HL-60 (cell line): ENCODE data around the gene DGCR8.
"Not testable (repeated sequence)": the region's sequence is repeated elsewhere in the genome, so short reads cannot be mapped to it uniquely, and the experiment has no call there.

Experiments used
- DNase-seq, 2 experiments: peaks; one replicate each; pipeline ENCODE4 v3.0.0-alpha.2; 2010 to 2020; ENCODE audit warnings: low read depth in 1 of 2, low spot score in 1 of 2
- H3K27ac ChIP-seq: fragments of 250-450 bp; sonication (Bioruptor Pico); replicated peaks from 2 replicates; pipeline ENCODE4 v1.5.1; 2020; ENCODE audit warnings: mild to moderate bottlenecking, moderate library complexity
- H3K27me3 ChIP-seq: fragments of 250-450 bp; sonication (Bioruptor Pico); 2 replicates; pipeline ENCODE4 v1.5.1; 2021; ENCODE audit warnings: mild to moderate bottlenecking, moderate library complexity; ENCODE audit not compliant: insufficient read depth, poor library complexity, severe bottlenecking
- H3K4me3 ChIP-seq: replicated peaks from 2 replicates; pipeline ENCODE4 v1.5.1; 2011; ENCODE audit warnings: mild to moderate bottlenecking, control low read depth, low read length; ENCODE audit not compliant: insufficient read depth
- CTCF ChIP-seq: IDR thresholded peaks from one replicate; pipeline ENCODE4 v1.5.1; 2011; ENCODE audit warnings: low read length, control low read depth, inconsistent platforms; ENCODE audit not compliant: insufficient read depth
- GABPA ChIP-seq: IDR thresholded peaks from 2 replicates; pipeline ENCODE4 v1.6.1; 2012; ENCODE audit warnings: low read depth
- POLR2AphosphoS5 ChIP-seq: IDR thresholded peaks from 2 replicates; pipeline ENCODE4 v1.6.1; 2012; ENCODE audit warnings: low read depth
- SPI1 ChIP-seq: IDR thresholded peaks from 2 replicates; pipeline ENCODE4 v1.6.1; 2012; ENCODE audit warnings: low read depth, mild to moderate bottlenecking, borderline replicate concordance
- microRNA-seq: library from miRNA; unstranded; fragments of <30 nt; microRNA quantifications from one replicate; pipeline ENCODE4, GENCODE V29; 2018
- TF ChIP-seq, protein P1 (sequence below): IDR thresholded peaks from 2 replicates; pipeline ENCODE4 v1.6.1; 2012; ENCODE audit warnings: low read depth; ENCODE audit not compliant: insufficient replicate concordance

Gene DGCR8

DNA sequence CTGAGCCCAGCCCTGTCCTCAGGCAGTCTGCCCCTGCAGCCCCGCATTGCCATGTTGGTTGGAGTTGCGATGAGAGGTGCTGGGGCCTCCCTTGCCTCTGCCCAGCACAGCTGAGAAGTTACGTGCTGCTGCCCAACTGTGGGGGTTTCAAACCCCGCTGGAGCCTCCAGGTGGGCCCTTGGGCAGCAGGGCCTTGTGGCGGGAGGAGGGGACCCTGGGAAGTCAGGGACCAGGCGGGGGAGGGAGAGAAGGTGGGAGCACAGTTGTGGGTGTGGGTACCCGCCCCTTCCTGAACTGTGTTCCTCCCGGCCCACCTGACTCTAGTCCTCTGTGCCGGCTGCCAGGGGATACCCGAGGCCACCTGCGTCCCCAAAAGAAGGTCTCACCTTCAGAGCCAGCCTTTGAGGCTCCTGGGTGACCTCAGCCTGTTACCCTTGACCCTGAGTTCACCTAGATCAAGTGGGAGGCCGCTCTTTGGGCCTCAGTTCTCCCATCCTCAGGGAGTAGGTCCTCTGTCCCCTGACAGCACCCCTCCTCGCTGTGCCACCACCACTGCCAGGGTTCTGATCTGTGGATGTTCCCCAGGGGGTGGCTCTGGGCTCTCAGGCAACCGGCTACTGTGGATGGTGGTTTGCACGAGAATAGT lies 78.5 kb downstream of the DGCR8 start:
- Histone ChIP-seq H3K27me3 (peaks cover 7% of the 10 kb centered on the region), H3K4me3 (no peak overlapping the region), H3K27ac (peak overlapping the region; percentile 24)
- no peak for TF ChIP-seq SPI1
- DNase-seq: no peak

DNA sequence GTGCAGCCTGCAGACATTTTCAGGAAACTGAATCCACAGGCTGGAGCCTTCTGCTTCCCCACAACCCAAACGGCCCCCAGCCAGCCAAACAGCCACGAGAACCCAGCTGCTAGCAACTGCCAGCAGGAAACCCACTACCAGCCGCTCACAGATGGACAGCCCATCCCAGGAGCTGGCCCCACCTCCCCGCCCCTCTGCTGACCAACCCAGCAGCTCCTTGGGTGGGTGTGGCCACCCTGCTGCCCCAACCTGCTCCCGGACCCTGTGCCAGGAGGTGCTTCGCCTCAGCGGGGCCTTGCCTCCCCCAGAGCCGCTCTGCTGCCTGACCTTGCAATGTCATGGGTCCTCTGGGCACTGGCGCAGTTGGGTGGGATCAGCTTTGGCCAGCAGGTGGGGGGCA lies 79.0 kb downstream of the DGCR8 start:
- Histone ChIP-seq H3K27ac (peak overlapping the region; percentile 32), H3K4me3 (no peak overlapping the region), H3K27me3 (peaks cover 7% of the 10 kb centered on the region)
- TF ChIP-seq POLR2AphosphoS5 (peak; percentile 58; the same call in 1 of the 2 replicates), SPI1 (no peak)
- DNase-seq: peak in 1 of 2 experiments; percentile 66

GRCh38 chr22:20159531-20159930 lies 79.5 kb downstream of the DGCR8 start:
- H3K4me3 ChIP-seq, H3K27me3 ChIP-seq, DNase-seq: not testable (repeated sequence)
- H3K27ac ChIP-seq: peak overlapping the region; percentile 32; the same call in 1 of the 2 replicates

DNA sequence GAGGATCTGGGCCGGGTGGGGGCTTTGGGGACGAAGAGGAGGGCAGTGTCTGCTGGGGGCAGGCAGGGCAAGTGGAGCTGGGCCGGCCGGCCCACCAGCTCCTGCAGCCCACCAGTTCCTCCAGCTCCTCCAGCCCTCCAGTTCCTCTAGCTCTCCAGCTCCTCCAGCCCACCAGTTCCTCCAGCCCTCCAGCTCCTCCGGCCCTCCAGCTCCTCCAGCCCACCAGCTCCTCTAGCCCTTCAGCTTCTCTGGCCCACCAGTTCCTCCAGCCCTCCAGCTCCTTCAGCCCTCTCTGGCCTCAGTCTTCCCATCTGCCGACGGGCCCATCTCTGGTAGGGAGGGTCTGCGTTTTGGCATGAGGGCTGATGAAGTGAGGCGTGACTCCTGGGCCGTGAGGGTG lies 80.0 kb downstream of the DGCR8 start:
- Histone ChIP-seq H3K4me3 (no peak overlapping the region), H3K27ac (no peak overlapping the region), H3K27me3 (peaks cover 6% of the 10 kb centered on the region)
- TF ChIP-seq GABPA: no peak
- TF ChIP-seq POLR2AphosphoS5: no peak
- TF ChIP-seq CTCF: no peak
- no peak for TF ChIP-seq SPI1
- TF ChIP-seq, protein P1, sequence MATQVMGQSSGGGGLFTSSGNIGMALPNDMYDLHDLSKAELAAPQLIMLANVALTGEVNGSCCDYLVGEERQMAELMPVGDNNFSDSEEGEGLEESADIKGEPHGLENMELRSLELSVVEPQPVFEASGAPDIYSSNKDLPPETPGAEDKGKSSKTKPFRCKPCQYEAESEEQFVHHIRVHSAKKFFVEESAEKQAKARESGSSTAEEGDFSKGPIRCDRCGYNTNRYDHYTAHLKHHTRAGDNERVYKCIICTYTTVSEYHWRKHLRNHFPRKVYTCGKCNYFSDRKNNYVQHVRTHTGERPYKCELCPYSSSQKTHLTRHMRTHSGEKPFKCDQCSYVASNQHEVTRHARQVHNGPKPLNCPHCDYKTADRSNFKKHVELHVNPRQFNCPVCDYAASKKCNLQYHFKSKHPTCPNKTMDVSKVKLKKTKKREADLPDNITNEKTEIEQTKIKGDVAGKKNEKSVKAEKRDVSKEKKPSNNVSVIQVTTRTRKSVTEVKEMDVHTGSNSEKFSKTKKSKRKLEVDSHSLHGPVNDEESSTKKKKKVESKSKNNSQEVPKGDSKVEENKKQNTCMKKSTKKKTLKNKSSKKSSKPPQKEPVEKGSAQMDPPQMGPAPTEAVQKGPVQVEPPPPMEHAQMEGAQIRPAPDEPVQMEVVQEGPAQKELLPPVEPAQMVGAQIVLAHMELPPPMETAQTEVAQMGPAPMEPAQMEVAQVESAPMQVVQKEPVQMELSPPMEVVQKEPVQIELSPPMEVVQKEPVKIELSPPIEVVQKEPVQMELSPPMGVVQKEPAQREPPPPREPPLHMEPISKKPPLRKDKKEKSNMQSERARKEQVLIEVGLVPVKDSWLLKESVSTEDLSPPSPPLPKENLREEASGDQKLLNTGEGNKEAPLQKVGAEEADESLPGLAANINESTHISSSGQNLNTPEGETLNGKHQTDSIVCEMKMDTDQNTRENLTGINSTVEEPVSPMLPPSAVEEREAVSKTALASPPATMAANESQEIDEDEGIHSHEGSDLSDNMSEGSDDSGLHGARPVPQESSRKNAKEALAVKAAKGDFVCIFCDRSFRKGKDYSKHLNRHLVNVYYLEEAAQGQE: no peak
- no peak for DNase-seq

Small RNAs within 50 kb of the gene (microRNA-seq; reads per million reads assigned to microRNA genes)
- 3,068 reads per million, percentile 93 among the genes with 10 or more reads in this experiment for gene MIR185
- 4.2 reads per million, percentile 12 among the genes with 10 or more reads in this experiment for gene MIR6816
